HepG2 (cell line): ENCODE data around the gene CKS2. TPM values are rescaled to one million over a fixed set of nuclear protein-coding genes. Genes with fewer than 3 reads are reported as not detected.

Experiments used
- CCAR2 ChIP-seq: fragments of 200-400 bp; formaldehyde crosslinking; optimal IDR thresholded peaks from 2 replicates; pipeline ENCODE3; 2018; ENCODE audit warnings: low read depth, mild to moderate bottlenecking, low read length, moderate library complexity
- DMTF1 ChIP-seq: sonication (generic); formaldehyde crosslinking; IDR thresholded peaks from 2 replicates; pipeline ENCODE4 v1.4.0; 2020; ENCODE audit warnings: mild to moderate bottlenecking, missing genetic modification reagents
- GFI1 ChIP-seq: sonication (generic); formaldehyde crosslinking; IDR thresholded peaks from 2 replicates; pipeline ENCODE4 v1.5.0; 2020; ENCODE audit warnings: missing genetic modification reagents, mild to moderate bottlenecking, borderline replicate concordance
- GLMP ChIP-seq: sonication (generic); formaldehyde crosslinking; IDR thresholded peaks from 2 replicates; pipeline ENCODE4 v1.9.0; 2021; ENCODE audit warnings: missing genetic modification reagents, mild to moderate bottlenecking, borderline replicate concordance
- MXD4 ChIP-seq: IDR thresholded peaks from 2 replicates; pipeline ENCODE4 v1.6.1; 2016; ENCODE audit warnings: mild to moderate bottlenecking, missing biosample characterization, missing genetic modification reagents
- NFYC ChIP-seq: IDR thresholded peaks from 2 replicates; pipeline ENCODE4 v1.6.1; 2016; ENCODE audit warnings: missing genetic modification reagents, missing compliant biosample characterization
- NR2F2 ChIP-seq: IDR thresholded peaks from 2 replicates; pipeline ENCODE4 v1.6.1; 2012; ENCODE audit warnings: low read depth, inconsistent platforms, borderline replicate concordance
- NR2F6 ChIP-seq, 2 experiments: IDR thresholded peaks; 2 replicates each; pipeline ENCODE4 v1.6.1; 2016; ENCODE audit warnings: antibody characterized with exemption in 1 of 2, mild to moderate bottlenecking in 1 of 2
- PAF1 ChIP-seq: IDR thresholded peaks from 2 replicates; pipeline ENCODE4 v1.6.1; 2016; ENCODE audit warnings: missing genetic modification reagents, missing compliant biosample characterization
- PATZ1 ChIP-seq: sonication (generic); formaldehyde crosslinking; IDR thresholded peaks from 2 replicates; pipeline ENCODE4 v1.4.0; 2020; ENCODE audit warnings: missing genetic modification reagents
- PCBP2 ChIP-seq: fragments of 200-400 bp; formaldehyde crosslinking; optimal IDR thresholded peaks from 2 replicates; pipeline ENCODE3; 2018; ENCODE audit warnings: low read length, low read depth; ENCODE audit not compliant: poor library complexity, severe bottlenecking
- RFX5 ChIP-seq: IDR thresholded peaks from 2 replicates; pipeline ENCODE4 v1.6.1; 2011; ENCODE audit warnings: low read depth, low read length, improper control_type of control experiment
- TARDBP ChIP-seq: sonication (generic); formaldehyde crosslinking; IDR thresholded peaks from 2 replicates; pipeline ENCODE4 v1.8.0; 2022; ENCODE audit warnings: mild to moderate bottlenecking, missing genetic modification reagents
- THAP11 ChIP-seq: IDR thresholded peaks from 2 replicates; pipeline ENCODE4 v1.6.1; 2016; ENCODE audit warnings: missing biosample characterization, missing genetic modification reagents
- ZBTB4 ChIP-seq: sonication (generic); formaldehyde crosslinking; IDR thresholded peaks from 2 replicates; pipeline ENCODE4 v1.4.0; 2020; ENCODE audit warnings: missing genetic modification reagents, mild to moderate bottlenecking, borderline replicate concordance
- ZNF441 ChIP-seq: sonication (generic); formaldehyde crosslinking; IDR thresholded peaks from 2 replicates; pipeline ENCODE4 v1.7.0; 2021; ENCODE audit warnings: missing genetic modification reagents, borderline replicate concordance
- ZNF572 ChIP-seq: sonication (generic); formaldehyde crosslinking; IDR thresholded peaks from 2 replicates; pipeline ENCODE4 v1.5.1; 2020; ENCODE audit warnings: mild to moderate bottlenecking, missing genetic modification reagents
- ZNF605 ChIP-seq: sonication (generic); formaldehyde crosslinking; IDR thresholded peaks from 2 replicates; pipeline ENCODE4 v1.8.0; 2022; ENCODE audit warnings: mild to moderate bottlenecking, missing genetic modification reagents
- ZNF878 ChIP-seq: sonication (generic); formaldehyde crosslinking; IDR thresholded peaks from 2 replicates; pipeline ENCODE4 v1.8.1; 2023; ENCODE audit warnings: mild to moderate bottlenecking, missing genetic modification reagents, moderate library complexity
- polyA plus RNA-seq, 8 experiments: library from polyadenylated mRNA; depleted of rRNA in 3 of 8; stranded (reverse) in 7 of 8; unstranded in 1 of 8; fragments of >200 nt; fragmentation: Illumina TruSeq in 4 of 8; extraction: Trizol in 4 of 8; gene quantifications; 2 replicates each; pipeline versions ENCODE4 v1.2.1 to v1.2.3, GENCODE V29; 2011 to 2016; ENCODE audit warnings: low read depth in 4 of 8, missing spikeins in 1 of 8, mixed read lengths in 1 of 8; ENCODE audit not compliant: insufficient read depth in 1 of 8
- total RNA-seq, 5 experiments: library from RNA; depleted of rRNA; stranded (reverse); fragments of >200 nt; fragmentation: Illumina TruSeq; extraction: Trizol; gene quantifications; 2 replicates each; pipeline ENCODE4 v1.2.3, GENCODE V29; 2016; ENCODE audit warnings: low read depth in 1 of 5

CKS2 gene
- total and polyA plus RNA-seq, 2 of the 13 experiments (the other 11 are each of a cell fraction or from before 2014, with no cell fraction given) = 251 to 317 TPM

GRCh38 chr9:89318123-89319014 is 7.4 kb downstream of the CKS2 start, which contains the start of gene SECISBP2 (continued):
- peak; percentile 63 for TF ChIP-seq RFX5
- TF ChIP-seq PATZ1 (CRISPR knock-in tag) = peak; percentile 60
- TF ChIP-seq ZNF605 (CRISPR knock-in tag) = peak; percentile 95
- TF ChIP-seq MXD4 (CRISPR knock-in tag) = peak; percentile 90; the same call in 1 of the 2 replicates
- TF ChIP-seq CCAR2 = no peak
- peak; percentile 57 for TF ChIP-seq NFYC
- TF ChIP-seq THAP11 (CRISPR knock-in tag) = peak; percentile 95
- peak; percentile 62; the same call in 1 of the 2 replicates for TF ChIP-seq ZBTB4 (CRISPR knock-in tag)
- TF ChIP-seq DMTF1 = no peak
- peak; percentile 79 for TF ChIP-seq TARDBP (CRISPR knock-in tag)
- no peak for TF ChIP-seq PCBP2
- TF ChIP-seq NR2F2 = no peak
- no peak for TF ChIP-seq ZNF441 (CRISPR knock-in tag)
- TF ChIP-seq NR2F6 (IDR thresholded peaks at IDR 0.05) = no peak
- TF ChIP-seq NR2F6 (CRISPR knock-in tag; IDR thresholded peaks at IDR 0.05) = peak; percentile 21; the same call in 1 of the 2 replicates
- no peak for TF ChIP-seq ZNF572
- no peak for TF ChIP-seq GLMP
- TF ChIP-seq GFI1 (CRISPR knock-in tag) = peak; percentile 92
- TF ChIP-seq ZNF878 (CRISPR knock-in tag) = 0 out of 2 replicates have a peak, but pooled peaks have one; percentile 67
- no peak for TF ChIP-seq PAF1 (CRISPR knock-in tag)
